GM19452 (cell line): Measurements from ENCODE around the gene FTCD.
"Not testable (repeated sequence)": the region's sequence is repeated elsewhere in the genome, so short reads cannot be mapped to it uniquely, and the experiment has no call there.

ENCODE experiments used
- ATAC-seq: cut with Tn5 transposase; IDR thresholded peaks from one replicate; pipeline ENCODE4 v1.9.1; 2021; ENCODE audit not compliant: unreplicated experiment

The FTCD gene

GRCh38 chr21:46140352-46141003 lies 14.9 kb downstream of the FTCD start:
- not testable (repeated sequence) for ATAC-seq

GRCh38 chr21:46139686-46140085 lies 15.7 kb downstream of the FTCD start:
- no peak for ATAC-seq

GRCh38 chr21:46138383-46138970 lies 16.9 kb downstream of the FTCD start:
- no peak for ATAC-seq

- ATAC-seq = no peak
Measured at GRCh38 chr21:46137908-46138307, 17.5 kb downstream of the FTCD start.

GRCh38 chr21:46136739-46137349 lies 18.5 kb downstream of the FTCD start:
- no peak for ATAC-seq

- ATAC-seq = no peak
Measured at GRCh38 chr21:46135782-46136395, 19.5 kb downstream of the FTCD start.

- ATAC-seq = no peak
Measured at GRCh38 chr21:46131838-46132651, 23.3 kb downstream of the FTCD start.

- no peak for ATAC-seq
Measured at GRCh38 chr21:46131588-46131837, 23.9 kb downstream of the FTCD start.

GRCh38 chr21:46130831-46131587 lies 24.4 kb downstream of the FTCD start:
- ATAC-seq = no peak

- no peak for ATAC-seq
Measured at GRCh38 chr21:46129846-46130651, 25.3 kb downstream of the FTCD start.

- ATAC-seq = no peak
Measured at GRCh38 chr21:46128933-46129571, 26.3 kb downstream of the FTCD start.

GRCh38 chr21:46128106-46128932 lies 27.1 kb downstream of the FTCD start:
- no peak for ATAC-seq

- no peak for ATAC-seq
Measured at GRCh38 chr21:46127239-46128105, 27.9 kb downstream of the FTCD start.

GRCh38 chr21:46126309-46127238 lies 28.8 kb downstream of the FTCD start:
- ATAC-seq = no peak

GRCh38 chr21:46125846-46126301 lies 29.5 kb downstream of the FTCD start:
- ATAC-seq = no peak
